GM18870 (cell line): ENCODE data around the gene ALMS1.
"Not testable (repeated sequence)": the region's sequence is repeated elsewhere in the genome, so short reads cannot be mapped to it uniquely, and the experiment has no call there.

Experiments used
- ATAC-seq: cut with Tn5 transposase; IDR thresholded peaks from one replicate; pipeline ENCODE4 v1.9.1; 2021; ENCODE audit warnings: moderate library complexity; ENCODE audit not compliant: unreplicated experiment

Gene ALMS1

DNA sequence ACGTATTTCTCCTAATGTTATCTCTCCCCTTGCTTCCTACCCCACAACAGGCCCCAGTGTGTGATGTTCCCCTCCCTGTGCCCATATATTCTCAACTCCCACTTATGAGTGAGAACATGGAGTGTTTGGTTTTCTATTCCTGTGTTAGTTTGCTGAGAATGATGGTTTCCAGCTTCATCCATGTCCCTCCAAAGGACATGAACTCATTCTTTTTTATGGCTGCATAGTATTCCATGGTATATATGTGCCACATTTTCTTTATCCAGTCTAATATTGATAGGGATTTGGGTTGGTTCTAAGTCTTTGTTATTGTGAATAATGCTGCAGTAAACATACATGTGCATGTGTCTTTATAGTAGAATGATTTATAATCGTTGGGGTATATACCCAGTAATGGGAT lies 119.2 kb downstream of the ALMS1 start:
- not testable (repeated sequence) for ATAC-seq

DNA sequence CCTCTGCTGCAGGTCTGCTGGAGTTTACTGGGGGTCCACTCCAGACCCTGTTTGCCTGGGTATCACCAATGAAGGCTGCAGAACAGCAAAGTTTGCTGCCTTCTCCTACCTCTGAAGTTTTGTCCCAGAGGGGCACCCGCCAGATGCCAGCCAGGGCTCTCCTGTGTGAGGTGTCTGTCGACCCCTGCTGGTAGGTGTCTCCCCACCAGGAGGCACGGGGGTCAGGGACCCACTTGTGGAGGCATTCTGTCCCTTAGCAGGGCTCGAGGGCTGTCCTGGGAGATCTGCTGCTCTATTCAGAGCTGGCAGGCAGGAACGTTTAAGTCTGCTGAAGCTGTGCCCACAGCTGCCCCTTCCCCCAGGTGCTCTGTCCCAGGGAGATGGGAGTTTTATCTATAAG lies 124.8 kb downstream of the ALMS1 start:
- ATAC-seq = not testable (repeated sequence)

- ATAC-seq = no peak
Measured at GRCh38 chr2:73516033-73516432, 130.4 kb downstream of the ALMS1 start.

GRCh38 chr2:73528688-73529087 lies 143.1 kb downstream of the ALMS1 start:
- ATAC-seq = no peak

DNA sequence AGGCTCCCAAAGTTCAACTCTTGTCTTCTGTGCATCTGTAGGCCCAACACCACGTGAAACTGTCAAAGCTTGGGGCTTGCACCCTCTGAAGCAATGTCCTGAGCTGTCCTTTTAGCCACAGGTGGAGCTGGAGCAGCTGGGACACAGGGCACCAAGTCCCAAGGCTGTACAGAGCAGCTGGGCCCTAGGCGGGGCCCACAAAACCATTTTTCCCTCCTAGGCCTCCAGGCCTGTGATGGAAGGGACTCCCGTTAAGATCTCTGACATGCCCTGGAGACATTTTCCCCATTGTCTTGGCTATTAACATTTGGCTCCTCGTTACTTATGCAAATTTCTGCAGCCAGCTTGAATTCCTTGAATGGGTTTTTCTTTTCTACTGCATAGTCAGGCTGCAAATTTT lies 145.1 kb downstream of the ALMS1 start:
- ATAC-seq = not testable (repeated sequence)

DNA sequence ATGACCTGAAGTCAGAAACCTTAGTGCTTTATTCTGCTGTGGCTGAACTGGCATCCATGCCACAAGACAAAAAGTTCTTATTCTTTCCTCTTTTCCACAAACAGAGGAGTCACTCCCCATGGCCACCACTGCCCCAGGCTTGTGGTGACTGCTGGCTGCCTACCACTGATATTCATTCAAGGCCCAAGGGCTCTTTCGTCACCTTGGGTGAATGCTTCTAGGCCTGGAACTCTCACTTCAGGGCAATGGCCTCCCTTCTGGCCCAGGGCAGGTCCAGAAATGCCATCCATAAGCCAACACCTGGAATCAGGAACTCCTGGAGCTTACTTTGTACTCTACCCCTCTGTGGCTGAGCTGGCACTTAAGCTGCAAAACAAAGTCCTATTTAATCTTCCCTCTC lies 146.7 kb downstream of the ALMS1 start:
- ATAC-seq = no peak

DNA sequence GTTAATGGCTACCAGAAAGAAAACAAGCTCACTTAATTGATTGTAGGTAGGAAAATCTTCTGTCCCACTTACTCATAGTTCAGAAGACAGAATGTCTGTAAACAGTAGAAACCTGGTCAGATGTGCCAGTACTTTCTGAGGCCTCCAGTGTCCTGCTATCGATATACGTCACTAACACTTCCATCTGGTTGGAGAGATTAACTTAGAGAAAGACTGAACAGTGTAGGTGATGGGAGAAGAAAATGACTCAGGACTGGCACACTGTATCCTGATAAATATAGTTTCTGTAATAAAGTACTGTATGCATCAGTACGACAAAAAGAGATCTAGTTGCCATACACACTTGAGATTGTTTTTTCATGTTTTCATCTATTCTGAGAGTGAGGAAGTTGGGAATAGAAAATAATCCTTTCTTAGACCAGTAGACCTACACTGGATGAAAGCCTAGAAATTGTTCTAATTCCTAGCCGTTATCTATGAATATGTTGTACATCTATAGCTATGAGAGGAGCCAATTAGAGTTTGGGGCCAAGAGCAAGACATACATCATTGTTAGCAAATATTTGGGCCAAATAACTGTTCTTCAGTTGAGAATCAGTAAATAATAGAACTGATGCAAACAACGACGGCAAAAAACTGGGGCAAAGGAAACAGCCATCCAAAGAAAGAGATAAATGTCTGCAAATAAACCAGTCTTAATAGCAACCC lies 150.7 kb downstream of the ALMS1 start:
- no peak for ATAC-seq

DNA sequence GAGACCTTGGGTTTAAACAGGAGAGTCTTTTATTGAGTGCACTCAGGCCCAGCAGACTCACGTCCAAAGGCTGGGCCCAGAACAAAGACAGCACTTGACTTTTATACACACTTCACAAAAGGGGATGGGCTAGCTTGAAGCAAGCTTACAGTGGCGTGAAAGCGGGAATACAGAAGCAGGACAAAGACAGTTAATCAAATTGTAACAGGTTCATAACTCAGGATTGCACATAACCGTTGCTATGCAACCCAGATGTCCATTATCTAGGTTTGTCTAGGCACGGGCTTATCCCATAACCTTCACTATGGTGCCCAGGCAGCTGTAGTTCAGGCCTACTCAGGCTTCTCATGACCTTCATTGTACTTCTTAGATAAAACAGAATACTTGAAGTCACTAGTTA lies 175.2 kb downstream of the ALMS1 start:
- ATAC-seq = not testable (repeated sequence)

DNA sequence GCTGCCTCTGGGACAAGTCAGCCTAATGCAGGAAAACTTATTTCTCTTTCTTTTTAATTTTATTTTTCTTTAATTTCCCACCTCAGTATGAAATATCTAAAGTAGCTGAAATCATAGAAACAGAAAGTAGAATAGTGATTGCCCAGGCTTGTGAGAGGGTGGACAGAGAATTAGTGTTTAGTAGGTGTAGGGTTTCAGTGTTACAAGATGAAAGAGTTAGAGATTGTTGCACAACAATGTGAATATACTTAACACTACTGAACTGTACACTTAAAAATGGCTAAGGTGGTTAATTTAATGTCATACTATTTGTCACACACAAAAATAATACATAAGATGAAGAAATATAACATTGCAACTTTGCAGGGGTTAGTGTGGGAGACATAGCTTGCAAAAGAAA lies 175.8 kb downstream of the ALMS1 start:
- ATAC-seq = no peak

GRCh38 chr2:73564986-73565385 lies 179.3 kb downstream of the ALMS1 start:
- ATAC-seq = no peak

GRCh38 chr2:73566288-73566878 lies 180.7 kb downstream of the ALMS1 start:
- ATAC-seq = no peak

GRCh38 chr2:73575261-73575660 lies 189.6 kb downstream of the ALMS1 start:
- ATAC-seq = no peak

GRCh38 chr2:73582364-73582763 lies 196.7 kb downstream of the ALMS1 start:
- no peak for ATAC-seq

DNA sequence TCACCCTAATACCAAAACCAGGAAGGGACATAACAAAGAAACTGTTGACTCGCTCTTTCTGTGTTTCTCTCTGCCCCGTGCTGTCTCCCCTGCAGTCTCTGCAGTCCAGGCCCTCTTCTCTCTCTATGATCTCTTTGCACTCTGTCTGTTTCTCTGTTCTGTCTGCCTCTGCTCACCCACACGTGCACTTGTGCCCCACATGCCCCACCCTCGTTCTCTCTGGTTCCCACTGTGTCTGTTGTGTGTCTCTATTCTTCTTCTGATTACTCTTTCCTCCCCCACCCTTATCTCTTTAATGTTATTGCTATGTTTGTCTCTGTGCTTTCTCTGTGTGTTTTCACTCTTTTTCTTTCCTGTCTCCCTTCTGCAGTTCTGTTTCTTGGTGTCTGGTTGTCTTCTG lies 202.5 kb downstream of the ALMS1 start:
- no peak for ATAC-seq

GRCh38 chr2:73593680-73594079 lies 208.0 kb downstream of the ALMS1 start:
- ATAC-seq = no peak

DNA sequence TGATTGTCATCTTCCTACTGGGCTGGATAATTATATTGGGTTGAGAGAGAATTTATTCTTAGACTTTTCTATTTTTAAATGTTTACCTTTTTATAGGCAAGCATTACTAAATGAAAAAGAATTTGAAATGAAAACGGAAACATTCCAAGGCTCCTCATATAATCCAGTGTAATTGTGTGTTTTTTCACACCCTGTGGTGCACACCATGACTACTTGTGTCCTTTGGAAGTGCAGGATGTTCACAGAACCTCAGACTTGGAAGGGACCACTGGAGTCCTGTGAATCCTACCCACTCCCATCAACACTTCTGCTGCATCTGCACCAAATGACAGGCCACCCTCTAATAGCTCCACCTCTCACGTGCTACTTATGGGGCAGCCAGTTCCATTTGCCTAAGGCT lies 208.6 kb downstream of the ALMS1 start:
- no peak for ATAC-seq

GRCh38 chr2:73601780-73602179 lies 216.1 kb downstream of the ALMS1 start:
- ATAC-seq = no peak

DNA sequence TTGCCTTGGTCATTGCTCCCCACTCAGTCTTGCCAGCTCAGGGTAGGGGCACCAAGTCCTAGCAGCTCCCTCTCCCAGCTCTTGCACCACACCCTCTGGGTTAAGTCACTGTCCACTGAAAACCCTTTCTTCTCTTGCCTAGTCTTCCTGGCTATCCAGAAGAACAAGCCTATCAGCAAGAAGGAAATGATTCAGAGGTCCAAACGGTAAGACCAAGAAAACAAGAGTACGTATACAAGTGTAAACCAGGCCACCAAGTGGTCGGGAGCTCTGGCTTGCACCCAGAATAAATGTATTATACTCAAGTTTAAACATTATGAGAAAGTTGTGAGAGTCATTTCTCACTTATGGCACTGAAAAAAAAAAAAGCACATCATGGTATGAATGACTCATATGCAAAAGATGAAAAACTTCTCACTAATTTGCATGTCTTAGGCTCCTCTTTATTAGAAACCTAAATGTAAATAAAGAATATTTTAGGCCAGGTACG lies 217.5 kb downstream of the ALMS1 start:
- ATAC-seq = peak; percentile 77

DNA sequence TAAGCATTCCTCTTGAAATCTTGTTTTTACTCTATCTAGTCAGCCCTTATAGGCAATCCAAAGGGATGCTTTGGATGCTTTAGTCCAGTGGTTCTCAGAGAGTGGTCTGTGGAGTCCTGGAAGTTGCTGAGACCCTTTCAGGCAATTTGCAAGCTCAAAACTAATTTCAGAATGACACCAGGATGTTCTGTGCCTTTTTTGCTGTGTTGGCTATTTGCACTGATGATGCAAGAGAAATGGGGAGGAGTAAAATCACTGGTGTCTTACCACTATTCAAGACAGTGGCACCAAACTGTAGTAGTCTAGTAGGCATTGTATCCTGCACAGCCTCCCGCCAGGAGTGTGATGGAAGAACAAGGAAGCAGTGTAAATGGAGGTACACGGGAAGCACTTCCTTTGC lies 219.0 kb downstream of the ALMS1 start:
- ATAC-seq = not testable (repeated sequence)

DNA sequence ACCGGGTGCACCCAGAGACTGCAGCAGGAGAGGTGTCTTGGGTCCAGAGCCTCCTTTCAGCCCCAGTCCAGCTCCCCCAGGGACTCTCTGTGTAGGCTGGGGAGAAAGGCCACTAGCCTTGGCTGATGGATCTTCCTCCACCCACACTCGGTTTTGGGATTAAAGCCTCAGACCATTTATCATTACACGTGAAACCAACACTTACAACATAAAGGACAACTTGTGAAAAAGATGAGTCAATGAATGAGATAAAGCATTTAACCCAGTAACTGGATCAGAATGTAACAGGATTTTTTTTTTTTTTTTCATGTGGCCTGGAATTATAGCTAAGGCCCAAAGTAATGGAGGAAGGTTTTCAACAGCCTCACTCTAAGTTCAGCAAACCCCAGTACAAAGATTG lies 224.5 kb downstream of the ALMS1 start:
- no peak for ATAC-seq

DNA sequence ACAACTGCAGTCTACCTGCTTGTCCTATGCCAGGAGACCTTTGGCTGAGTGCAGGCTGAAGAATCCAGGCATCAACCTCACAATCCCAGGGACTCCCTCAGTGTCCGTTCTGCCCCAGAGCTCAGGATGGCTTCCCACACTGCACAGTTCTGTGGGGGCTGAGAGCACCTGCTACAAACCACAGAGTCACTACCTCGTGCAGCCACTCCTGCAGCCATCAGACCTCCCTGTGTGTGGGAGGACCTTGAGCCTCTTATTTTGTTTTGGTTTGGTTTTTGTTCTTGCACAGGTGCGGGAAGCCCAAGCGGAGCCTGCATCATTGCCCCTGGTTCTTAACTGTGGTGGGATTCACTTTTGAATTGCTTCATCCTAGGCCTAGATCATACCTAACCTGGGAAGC lies 225.6 kb downstream of the ALMS1 start:
- no peak for ATAC-seq

DNA sequence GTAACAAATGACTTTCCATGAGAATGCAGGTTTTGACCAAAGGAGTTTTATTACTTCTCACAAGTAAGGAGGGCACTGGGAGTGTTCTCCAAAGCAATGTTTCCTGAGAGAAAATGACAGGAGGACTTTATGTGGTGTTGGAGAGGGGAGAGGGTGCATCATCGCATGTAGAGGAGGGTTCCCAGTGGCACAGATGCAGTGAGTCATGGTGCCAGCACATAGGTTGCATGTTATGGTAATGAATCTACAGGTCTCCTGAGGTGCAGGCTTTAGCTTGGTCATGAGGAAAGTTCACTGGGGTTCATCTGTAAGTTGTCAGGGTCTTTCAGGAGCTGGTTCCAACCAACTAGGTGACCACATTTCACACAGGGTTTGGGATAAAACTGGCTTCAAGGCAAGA lies 226.2 kb downstream of the ALMS1 start:
- no peak for ATAC-seq

- no peak for ATAC-seq
Measured at GRCh38 chr2:73614105-73614504, 228.5 kb downstream of the ALMS1 start.
